WERI-Rb-1 (cell line): ENCODE measurements around the gene AREL1.

Experiments used
- DNase-seq: peaks from one replicate; pipeline ENCODE4 v3.0.0-alpha.2; 2020
- H3K27ac ChIP-seq: fragments of 250-450 bp; sonication (Bioruptor Pico); 2 replicates; pipeline ENCODE4 v1.5.1; 2020; ENCODE audit warnings: mild to moderate bottlenecking, moderate library complexity
- H3K27me3 ChIP-seq: fragments of 250-450 bp; sonication (Bioruptor Pico); 2 replicates; pipeline ENCODE4 v1.5.1; 2021; ENCODE audit warnings: mild to moderate bottlenecking, low read depth, moderate library complexity; ENCODE audit not compliant: insufficient read depth, severe bottlenecking
- H3K36me3 ChIP-seq: fragments of 250-450 bp; sonication (Bioruptor Pico); 2 replicates; pipeline ENCODE4 v1.5.1; 2020; ENCODE audit warnings: mild to moderate bottlenecking, moderate library complexity
- H3K4me3 ChIP-seq: 2 replicates; pipeline ENCODE4 v1.5.1; 2011; ENCODE audit warnings: low read depth, mild to moderate bottlenecking, control low read depth, low read length
- H3K9me3 ChIP-seq: fragments of 250-450 bp; sonication (Bioruptor Pico); 2 replicates; pipeline ENCODE4 v1.5.1; 2021; ENCODE audit warnings: mild to moderate bottlenecking, moderate library complexity; ENCODE audit not compliant: severe bottlenecking
- CTCF ChIP-seq: IDR thresholded peaks from 2 replicates; pipeline ENCODE4 v1.5.1; 2011; ENCODE audit warnings: low read depth, mild to moderate bottlenecking, control low read depth, inconsistent platforms, low read length

AREL1 gene

GRCh38 chr14:74684434-74684833 is 28.4 kb downstream of the AREL1 start:
- no peak overlapping the region for H3K27ac ChIP-seq
- H3K36me3 ChIP-seq: peaks cover 31% of the 10 kb centered on the region
- no peak overlapping the region for H3K4me3 ChIP-seq
- no peak for TF ChIP-seq CTCF
- DNase-seq: no peak
- no peaks in the 10 kb centered on the region for H3K9me3 ChIP-seq
- H3K27me3 ChIP-seq: no peaks in the 10 kb centered on the region

- H3K9me3 ChIP-seq: no peaks in the 10 kb centered on the region
- no peaks in the 10 kb centered on the region for H3K27me3 ChIP-seq
- H3K4me3 ChIP-seq: no peak overlapping the region
- no peak overlapping the region for H3K27ac ChIP-seq
- no peak for TF ChIP-seq CTCF
- DNase-seq: no peak
- peaks cover 29% of the 10 kb centered on the region for H3K36me3 ChIP-seq
Observed at GRCh38 chr14:74683406-74683805, 29.5 kb downstream of the AREL1 start.

- H3K4me3 ChIP-seq: no peak overlapping the region
- no peak for DNase-seq
- H3K9me3 ChIP-seq: no peaks in the 10 kb centered on the region
- TF ChIP-seq CTCF: no peak
- H3K27ac ChIP-seq: no peak overlapping the region
- H3K36me3 ChIP-seq: peaks cover 26% of the 10 kb centered on the region
- no peaks in the 10 kb centered on the region for H3K27me3 ChIP-seq
Observed at GRCh38 chr14:74682169-74682952, 30.5 kb downstream of the AREL1 start.

GRCh38 chr14:74675219-74675618 is 37.7 kb downstream of the AREL1 start:
- DNase-seq: no peak
- no peaks in the 10 kb centered on the region for H3K27me3 ChIP-seq
- H3K9me3 ChIP-seq: no peaks in the 10 kb centered on the region
- H3K4me3 ChIP-seq: no peak overlapping the region
- H3K36me3 ChIP-seq: peaks cover 51% of the 10 kb centered on the region
- H3K27ac ChIP-seq: no peak overlapping the region
- no peak for TF ChIP-seq CTCF

- no peaks in the 10 kb centered on the region for H3K27me3 ChIP-seq
- no peak overlapping the region for H3K27ac ChIP-seq
- peaks cover 62% of the 10 kb centered on the region for H3K36me3 ChIP-seq
Observed at GRCh38 chr14:74673768-74674167, 39.1 kb downstream of the AREL1 start.

More at GRCh38 chr14:74673768-74674167, 39.1 kb downstream of the AREL1 start:
- H3K9me3 ChIP-seq: no peaks in the 10 kb centered on the region
- no peak for DNase-seq
- no peak for TF ChIP-seq CTCF
- H3K4me3 ChIP-seq: no peak overlapping the region
